AG20443 (cell line): Measurements from ENCODE around the gene HOMER3.
"Not testable (repeated sequence)": the region's sequence is repeated elsewhere in the genome, so short reads cannot be mapped to it uniquely, and the experiment has no call there.

Source experiments
- DNase-seq: peaks from one replicate; pipeline ENCODE4 v3.0.0; 2012; ENCODE audit warnings: low spot score, mixed read lengths

Gene HOMER3

DNA sequence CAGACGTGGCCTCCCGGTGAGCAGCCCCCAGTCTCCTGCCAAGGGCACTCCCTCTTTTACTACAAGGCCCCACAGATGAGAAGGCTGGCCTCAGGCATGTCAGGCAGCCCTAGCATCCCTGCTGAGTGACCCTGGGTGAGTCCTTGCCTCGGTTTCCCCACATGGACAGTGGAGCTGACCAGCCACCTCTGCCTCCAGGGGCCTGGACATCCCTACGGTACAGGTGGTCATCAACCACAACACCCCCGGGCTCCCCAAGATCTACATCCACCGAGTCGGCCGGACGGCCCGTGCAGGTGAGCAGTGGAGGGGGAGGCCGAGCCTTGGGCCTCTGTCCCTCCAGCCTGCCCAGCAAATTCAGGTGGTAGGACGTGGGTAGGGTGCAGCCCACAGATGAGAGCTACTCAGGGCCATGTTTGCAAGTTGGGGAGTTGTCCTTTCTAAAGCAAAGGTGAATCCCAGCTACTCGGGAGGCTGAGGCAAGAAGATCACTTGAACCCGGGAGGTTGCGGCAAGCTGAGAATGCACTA is 16.3 kb downstream of the HOMER3 start:
- no peak for DNase-seq

DNA sequence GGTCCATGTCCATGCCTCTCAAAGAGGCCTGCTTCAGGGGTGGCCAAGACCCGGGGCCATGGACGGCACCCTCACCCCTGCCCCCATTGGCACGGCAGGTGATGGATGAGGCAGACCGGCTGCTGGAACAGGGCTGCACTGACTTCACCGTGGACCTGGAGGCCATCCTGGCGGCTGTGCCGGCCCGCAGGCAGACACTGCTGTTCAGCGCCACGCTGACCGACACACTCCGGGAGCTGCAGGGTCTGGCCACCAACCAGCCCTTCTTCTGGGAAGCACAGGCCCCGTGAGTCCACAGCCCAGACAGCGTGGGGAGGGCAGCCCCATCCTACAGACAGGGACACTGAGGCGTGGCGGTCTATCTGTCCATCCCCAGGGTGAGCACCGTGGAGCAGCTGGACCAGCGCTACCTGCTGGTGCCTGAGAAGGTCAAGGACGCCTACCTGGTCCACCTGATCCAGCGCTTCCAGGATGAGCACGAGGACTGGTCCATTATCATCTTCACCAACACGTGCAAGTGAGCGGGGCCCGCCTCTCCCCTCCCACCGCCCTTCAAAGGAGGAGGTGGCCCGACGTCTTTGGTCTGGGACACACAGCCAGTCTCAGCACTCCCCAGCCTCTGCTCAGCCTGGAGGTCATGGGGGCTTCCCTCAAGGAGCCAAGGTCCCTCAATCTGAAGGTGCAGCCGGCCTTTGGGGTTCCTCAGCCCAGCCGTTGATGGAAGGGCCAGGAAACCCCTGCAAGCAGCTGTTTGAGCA is 18.6 kb downstream of the HOMER3 start:
- no peak for DNase-seq

DNA sequence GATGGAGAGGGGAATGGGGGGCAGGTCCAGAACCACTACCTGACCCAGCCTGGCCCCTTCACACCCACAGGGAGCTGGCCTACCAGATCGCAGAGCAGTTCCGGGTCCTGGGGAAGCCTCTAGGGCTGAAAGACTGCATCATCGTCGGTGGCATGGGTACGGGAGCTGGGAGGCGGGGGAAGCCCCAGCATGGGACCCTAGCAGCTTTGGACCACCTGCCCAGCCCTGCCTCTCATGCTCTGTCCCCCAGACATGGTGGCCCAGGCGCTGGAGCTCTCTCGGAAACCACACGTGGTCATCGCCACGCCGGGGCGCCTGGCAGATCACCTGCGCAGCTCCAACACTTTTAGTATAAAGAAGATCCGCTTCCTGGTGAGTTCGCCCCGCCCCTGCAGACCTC is 19.4 kb downstream of the HOMER3 start:
- no peak for DNase-seq

DNA sequence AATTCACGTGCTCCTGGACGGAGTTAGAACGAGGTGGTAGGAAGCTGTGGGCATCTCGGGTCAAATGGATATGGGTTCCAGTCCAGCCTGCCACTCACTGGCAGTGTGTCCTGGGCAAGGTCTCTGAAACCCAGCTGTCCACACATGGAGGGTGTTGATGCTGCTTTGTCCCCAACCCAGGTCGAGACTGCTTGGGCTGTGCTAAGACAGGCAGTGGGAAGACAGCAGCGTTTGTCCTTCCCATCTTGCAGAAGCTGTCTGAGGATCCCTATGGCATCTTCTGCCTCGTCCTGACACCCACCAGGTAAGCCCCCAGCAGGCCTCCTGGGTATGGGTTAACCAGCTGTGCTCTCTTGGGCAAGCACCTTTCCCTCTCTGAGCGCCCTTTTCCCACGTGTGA is 20.6 kb downstream of the HOMER3 start:
- DNase-seq, result no peak

DNA sequence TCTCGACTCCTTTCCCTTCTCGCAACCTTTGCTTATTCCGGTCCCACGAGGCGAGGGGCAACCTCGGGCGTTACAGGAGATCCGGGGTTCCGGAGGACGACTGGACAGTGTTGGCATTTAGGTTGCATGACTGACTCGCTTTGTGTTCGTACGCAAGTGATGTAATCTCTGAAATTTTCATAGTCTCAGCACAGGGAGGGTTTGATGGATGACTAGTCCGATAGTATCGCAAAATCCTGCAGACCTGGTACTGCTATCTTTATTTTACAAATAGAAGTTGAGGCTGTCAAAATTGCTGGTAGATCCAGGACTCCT is 21.2 kb downstream of the HOMER3 start:
- DNase-seq, result no peak

DNA sequence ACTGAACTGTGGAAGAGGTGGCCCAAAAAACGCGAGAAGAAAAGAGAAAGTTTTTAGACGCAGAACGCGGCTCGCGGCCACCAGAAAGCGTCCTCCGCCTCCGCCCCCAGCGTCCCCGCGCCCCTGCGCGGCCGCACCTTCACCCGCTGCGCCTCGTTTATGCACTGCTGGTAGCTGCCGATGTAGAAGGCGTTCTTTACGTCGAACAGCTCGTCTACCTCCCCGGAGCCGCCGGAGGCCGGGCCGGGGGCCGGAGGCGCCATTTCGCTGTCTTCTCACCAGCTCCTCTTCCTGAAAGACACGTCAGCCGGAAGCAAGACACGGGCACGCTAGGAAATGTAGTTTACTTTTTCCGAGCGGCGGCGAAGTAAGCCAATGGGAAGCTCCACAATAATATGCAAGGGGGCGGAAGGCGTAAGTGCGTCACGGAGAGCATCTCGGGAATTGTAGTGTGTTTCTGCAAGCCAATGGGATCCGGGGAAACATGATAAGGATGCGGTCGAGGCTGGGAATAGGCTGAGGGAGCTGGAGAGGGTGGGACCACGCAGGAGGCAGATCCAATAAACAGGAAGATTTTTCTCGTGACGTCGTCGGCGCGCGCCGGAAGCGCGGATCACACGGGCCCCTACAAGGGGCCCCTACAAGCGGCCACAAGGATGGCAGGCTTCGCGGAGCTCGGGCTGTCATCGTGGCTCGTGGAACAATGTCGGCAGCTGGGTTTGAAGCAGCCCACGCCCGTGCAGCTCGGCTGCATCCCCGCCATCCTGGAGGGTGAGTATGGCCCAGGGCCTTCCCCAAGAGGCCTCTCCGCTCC is 21.7 kb downstream of the HOMER3 start, which contains the start of the genes COPE and DDX49:
COPE (minus strand) TSS at position 302 of the 814 bp plus-strand sequence; CDS start at position 263, 39 bp downstream.
DDX49 (plus strand) TSS at position 630 of the 814 bp plus-strand sequence; CDS start at position 657, 27 bp downstream.
- peak; percentile 98 for DNase-seq

DNA sequence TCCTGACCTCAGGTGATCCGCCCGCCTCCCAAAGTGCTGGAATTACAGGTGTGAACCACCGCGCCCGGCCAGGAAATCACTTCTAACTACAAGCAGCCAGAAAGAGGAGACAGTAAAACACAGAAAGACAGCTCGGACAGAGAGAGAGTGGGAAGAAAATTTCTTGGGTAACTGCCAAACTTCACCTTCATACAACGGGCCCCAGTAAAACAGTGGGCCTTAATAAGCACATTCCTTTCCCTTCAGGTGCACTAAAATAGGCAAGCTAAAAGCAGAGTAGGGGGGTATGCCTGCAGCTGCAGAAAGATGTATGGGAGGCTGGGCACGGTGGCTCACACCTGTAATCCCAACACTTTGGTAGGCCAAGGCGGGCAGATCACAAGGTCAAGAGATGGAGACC is 23.4 kb downstream of the HOMER3 start:
- not testable (repeated sequence) for DNase-seq

DNA sequence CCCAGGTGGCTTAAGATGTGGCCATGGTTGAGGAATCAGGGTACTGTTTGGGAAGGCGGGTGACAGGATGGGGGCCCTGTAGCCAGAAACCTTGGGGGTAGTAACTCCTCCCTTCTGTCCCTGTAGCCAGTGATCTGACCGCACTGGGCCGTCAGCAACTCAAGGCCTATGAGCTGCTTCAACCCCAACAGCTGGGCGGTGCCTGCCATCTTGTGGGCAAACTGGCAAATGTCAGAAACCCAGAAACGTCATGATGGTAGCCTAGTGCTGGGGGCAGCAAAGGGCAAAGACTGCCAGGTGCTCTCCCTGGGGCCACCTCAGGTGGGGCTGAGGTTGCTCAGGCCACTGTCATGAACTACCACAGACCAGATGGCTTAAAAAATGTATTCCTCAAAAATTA is 25.4 kb downstream of the HOMER3 start:
- DNase-seq, result peak; percentile 60

DNA sequence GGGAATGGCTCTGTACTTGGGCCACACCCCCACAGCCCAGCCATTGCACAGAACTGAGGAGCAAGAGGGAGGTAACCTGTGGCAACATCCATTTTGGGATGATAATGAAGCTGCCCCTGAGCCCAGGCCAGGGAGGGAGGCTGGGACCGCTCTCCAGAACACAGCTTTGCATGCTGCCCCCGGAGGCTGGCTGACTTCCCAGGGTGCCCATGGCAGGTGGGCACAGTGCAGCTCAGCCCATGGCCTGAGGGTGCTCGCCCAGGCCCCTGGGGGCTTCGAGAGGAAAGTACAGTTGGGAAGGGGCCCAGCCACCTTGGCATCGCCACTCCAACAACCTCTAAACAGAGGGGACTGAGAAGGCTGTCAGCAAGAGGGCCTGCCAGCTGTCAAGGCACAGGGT is 27.6 kb downstream of the HOMER3 start:
- DNase-seq, result no peak

DNA sequence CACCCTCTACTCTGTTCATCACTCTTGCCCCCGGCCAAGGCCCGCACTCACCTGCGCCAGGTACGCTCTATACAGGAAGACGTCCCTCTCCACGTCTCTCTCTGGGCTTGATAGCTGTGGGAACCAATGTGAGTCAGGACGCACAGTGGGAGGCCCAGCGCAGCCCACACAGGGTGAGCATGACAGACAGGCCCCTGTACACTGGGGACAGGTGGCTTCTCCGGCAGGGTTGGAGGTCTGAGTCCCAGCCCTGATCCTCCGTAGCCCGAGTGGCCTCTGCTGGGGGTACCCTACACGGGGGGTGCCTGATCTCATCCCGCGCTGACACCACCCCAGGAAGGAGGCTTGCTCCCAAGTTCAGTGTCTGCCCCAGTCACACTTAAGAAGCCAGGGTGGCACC is 28.1 kb downstream of the HOMER3 start:
- no peak for DNase-seq

DNA sequence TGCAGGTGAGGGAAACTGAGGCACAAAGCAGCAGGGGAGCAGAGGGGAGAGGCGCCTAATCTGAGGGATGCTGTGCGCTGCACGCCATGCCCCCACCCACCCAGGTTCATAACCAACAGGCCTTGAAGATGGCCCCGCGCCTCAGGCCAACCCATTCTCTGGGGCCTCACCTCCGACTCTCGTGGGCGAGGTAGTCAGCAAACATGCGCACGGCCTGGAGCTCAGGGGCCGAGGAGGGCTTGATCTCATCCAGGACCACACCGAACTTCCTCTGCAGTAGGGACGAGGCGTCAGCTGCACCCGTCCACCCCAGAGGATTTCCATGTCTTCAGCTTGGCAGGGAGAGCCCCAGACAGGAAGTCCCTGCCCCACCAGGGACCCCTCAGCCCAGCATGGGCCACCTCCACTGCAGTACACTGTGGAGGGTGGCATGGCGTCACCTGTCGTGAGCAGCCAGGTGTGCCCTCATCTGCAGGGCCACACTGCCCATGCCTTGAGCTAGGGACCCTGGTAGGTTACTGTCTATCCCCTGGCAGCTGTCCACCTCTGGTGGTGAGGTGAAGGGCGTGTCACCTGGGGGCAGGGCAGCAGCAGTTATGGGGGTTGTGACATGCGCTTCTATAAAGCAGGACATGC is 30.1 kb downstream of the HOMER3 start:
- DNase-seq, result no peak

DNA sequence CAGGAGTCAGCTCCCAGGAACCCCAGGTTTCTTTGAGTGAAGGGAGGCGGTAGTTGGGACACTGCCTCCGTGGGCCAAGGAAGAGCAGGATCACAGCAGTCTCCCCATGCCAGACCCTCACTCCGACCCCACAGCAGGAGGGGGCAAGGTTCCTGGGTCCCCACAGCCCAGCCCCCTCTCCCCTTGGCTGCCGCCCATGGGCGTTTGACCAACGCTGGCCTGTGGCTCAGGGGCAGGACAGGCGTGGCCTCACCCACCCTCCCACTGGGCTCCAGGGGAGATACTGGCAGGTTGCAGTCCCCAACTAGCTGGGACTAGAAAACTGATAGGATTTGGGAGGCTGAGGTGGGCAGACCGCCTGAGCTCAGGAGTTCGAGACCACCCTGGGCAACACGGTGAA is 31.0 kb downstream of the HOMER3 start:
- no peak for DNase-seq

DNA sequence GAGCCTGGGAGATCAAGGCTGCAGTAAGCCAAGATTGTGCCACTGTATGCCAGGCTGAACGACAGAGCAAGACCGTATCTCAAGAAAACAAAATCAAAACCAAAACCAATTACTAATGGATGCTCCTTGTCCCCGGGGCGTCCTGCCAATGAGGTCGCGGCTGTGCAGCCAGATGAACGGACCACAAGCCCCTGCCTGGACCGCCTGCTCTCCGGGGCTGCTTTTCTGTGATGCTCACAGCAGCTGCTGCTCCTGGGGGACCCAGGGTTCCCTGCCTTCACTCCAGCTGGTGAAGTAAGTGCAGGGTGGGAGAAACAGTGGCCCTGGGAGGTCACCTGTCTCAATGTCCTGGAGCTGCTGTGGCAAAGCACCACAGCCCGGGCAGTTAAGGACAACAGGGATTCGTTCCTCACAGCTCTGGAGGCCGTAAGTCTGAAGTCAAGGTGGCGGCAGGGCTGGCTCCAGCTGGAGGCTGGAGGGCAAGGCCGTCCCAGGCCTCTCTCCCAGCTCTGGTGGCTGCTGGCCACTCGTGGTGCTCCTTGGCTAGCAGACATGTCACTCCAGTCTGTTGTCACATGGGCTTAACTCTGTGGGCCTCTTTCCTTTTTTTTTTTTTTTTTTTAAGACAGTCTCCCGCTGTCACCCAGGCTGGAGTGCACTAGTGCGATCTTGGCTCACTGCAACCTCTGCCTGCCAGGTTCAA is 31.9 kb downstream of the HOMER3 start:
- DNase-seq, result no peak

DNA sequence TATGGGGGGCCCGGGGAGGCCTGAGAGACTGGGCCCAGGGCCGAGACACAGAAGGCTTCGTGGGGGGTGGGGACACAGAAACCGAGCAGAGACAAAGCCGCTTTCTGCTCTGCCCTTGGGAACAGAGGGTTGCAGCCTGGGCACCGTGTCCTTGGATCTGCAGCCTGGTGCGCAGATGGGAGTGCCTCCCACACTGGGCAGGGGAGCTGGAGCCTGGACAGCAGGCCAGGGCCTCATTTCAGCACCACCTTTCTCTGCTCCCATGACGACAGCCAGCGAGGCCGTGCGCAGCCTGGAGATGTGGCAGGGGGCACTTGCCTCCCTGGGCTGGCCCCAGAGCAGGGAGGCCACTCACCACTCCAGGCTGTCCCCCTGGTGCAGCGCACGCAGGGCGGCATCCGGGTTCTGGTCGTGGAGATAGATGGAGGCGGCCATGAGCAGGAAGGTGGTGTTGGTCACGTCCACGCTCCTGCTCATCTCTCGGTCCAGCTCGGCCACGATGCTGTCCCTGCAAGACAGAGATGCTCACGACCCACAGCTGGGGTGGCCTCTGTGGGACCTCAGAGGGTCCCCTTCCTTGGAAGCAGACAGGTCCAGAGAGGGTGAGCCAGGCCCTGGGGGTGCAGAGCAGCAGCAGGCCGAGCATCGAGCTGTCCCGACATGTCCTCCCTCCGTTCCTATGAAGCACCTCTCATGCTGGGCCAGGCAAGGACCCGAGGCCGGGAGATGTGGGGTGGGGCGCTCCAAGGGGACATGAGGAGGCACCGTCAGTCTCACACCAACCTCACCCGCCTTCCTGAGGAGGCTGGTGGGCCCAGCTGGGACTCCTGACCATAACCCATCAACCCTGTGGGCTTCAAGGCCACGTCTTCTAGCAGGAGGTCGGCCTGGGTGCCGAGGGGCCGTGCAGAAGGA is 34.2 kb downstream of the HOMER3 start:
- DNase-seq, result no peak

DNA sequence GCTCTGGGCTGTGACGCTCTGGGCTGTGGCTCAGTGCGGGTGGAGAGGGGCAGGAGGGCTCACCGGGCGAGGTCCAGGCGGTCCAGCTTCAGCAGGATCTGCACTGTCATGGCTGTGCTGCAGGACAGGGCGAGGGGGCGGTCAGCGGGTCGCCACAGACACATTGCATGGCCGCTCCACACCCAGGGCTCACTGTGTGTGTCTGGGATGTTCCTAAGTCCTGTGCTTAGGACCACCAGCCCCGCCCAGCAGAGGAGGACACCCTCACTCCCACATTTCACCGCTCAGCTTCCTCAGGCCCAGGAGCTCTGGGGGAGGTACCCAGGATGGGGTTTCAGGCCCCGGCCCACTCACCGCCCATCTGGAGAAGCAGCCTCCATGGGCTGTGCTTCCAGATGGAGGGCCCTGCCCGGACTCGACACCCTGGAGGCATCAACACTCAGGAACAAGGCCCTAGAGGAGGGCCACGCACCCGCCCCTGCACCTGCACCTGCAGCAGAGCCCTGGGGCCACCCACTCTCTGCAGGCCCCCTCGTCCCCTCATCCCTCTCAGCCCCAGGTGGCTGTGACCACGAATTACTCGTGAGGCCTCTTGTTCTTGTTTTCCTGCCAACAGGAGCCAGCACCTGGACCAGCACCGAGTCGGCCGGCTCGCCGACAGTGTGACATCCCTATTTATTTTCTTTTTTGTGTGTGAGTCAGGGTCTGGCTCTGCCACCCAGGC is 35.3 kb downstream of the HOMER3 start:
- no peak for DNase-seq

DNA sequence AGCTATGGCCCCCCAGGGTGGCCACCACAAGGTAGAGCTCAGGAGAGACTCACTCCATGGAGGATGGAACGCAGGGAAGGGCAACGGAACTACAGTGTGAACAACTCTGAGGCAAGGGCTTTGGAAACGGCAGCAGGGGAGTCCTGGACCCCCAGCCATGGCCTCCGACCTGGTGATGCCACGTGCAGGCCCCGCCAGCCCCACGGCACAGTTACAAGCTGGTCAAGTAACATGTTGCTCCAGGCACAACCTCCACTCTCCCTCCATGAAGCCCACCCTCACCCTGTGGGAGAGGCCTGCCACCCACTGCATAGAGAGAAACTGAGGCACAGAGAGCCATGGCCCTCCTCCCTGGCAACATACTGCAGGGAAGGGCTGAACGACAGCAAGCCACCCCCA is 36.0 kb downstream of the HOMER3 start:
- DNase-seq, result no peak

DNA sequence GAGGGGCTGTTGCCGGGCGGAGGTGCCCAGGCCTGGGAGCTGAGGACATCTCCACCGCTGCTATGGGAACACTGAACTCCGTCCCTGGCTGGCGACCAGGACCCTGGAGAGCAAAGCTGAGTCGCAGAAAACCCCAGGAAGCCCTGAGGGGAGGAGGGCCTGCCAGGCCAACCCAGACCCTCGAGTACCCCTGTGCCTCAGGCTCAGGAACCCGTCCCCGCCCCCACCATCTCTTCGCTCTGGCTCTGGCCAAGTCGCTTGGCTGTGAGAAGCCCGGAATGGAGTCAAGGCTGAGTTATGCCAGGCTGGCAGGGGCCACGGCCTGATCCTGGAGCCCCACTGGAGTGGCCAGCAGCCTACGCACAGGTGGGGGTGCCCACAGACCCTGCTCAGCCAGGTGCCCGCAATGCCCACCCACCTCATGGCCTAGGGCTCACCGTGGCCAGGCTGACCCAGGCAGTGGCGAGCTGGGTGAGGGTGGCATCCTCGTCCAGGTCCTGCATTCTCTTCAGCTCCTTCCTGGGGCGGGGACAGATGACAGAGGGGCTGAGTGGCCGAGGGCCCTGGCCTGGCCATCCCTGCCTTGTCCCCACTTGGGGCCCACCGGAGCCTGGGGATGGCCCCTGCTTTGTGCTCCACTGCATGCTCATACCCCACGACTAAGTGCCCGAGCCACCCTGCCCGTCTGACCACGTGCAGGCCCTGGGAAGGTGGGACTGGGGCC is 36.5 kb downstream of the HOMER3 start:
- DNase-seq, result no peak

DNA sequence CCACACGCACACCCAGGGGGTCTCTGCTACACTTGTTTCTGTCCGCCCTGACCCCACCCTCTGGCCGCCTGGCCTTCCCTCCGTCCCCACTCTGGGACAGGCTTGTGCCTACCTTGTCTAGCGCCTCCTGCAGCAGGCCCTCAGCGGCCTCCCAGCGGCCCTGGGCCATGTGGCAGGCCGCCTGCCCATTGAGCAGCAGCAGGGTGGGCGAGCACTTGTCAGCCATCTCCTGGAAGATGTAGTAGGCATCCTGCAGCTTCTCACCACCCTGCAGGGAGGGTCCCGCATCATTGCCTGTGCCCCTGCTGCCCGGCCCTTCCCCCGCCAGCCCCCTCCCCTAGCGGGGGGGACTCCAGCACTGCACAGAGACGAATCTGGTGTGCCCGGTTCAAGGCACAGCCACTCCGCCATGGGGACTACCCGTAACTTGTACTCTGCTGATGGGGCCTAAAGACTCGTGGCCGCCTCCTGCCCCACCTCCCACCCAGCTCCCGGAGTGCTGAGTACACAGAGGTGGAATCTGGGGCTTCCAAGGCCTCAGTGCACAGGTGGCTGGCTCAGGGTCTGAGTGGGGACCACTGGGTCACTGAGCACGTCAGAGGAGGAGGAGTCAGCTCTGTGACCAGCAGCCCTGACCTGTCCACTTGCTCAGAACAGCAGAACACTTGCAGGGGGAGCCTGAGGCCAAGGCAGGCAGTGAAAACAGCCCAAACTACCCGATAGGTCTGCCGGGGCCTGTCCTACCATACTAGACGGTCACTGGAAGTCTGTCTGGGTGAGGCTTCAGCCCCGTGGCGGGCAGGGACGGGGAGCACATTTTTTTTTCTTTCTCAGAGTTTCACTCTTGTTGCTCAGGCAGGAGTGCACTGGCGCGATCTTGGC is 37.6 kb downstream of the HOMER3 start:
- no peak for DNase-seq

DNA sequence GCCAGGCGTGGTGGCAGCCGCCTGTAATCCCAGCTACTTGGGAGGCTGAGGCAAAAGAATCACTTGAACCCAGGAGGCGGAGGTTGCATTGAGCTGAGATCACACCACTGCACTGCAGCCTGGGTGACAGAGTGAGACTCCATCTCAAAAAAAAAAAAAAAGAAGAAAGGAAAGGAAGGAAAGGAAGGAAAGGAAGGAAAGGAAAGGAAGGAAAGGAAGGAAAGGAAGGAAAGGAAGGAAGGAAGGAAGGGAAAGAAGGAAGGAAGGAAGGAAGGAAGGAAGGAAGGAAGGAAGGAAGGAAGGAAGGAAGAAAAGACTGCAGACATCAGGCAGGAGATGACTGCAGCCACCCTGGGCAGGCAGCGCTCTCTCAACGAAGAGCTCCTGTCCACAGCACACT is 38.5 kb downstream of the HOMER3 start:
- not testable (repeated sequence) for DNase-seq
